GM18861 (cell line): ENCODE results near the gene FMOD.

Source experiments
- ATAC-seq: cut with Tn5 transposase; IDR thresholded peaks from one replicate; pipeline ENCODE4 v1.9.1; 2021; ENCODE audit not compliant: unreplicated experiment

The FMOD gene

GRCh38 chr1:203361945-203362719 lies 11.2 kb upstream of the FMOD start:
- no peak for ATAC-seq

- ATAC-seq, result no peak
Measured at GRCh38 chr1:203360547-203361185, 9.7 kb upstream of the FMOD start.

- ATAC-seq, result no peak
Measured at GRCh38 chr1:203359010-203359571, 8.2 kb upstream of the FMOD start.

GRCh38 chr1:203354246-203354645 lies 3.3 kb upstream of the FMOD start:
- no peak for ATAC-seq

- no peak for ATAC-seq
Measured at GRCh38 chr1:203353486-203353885, 2.6 kb upstream of the FMOD start.

- ATAC-seq, result no peak
Measured at GRCh38 chr1:203349773-203350524, 973 bp downstream of the FMOD start.

GRCh38 chr1:203349166-203349565 lies 1.8 kb downstream of the FMOD start:
- no peak for ATAC-seq

- ATAC-seq, result no peak
Measured at GRCh38 chr1:203346769-203347102, 4.2 kb downstream of the FMOD start.

DNA sequence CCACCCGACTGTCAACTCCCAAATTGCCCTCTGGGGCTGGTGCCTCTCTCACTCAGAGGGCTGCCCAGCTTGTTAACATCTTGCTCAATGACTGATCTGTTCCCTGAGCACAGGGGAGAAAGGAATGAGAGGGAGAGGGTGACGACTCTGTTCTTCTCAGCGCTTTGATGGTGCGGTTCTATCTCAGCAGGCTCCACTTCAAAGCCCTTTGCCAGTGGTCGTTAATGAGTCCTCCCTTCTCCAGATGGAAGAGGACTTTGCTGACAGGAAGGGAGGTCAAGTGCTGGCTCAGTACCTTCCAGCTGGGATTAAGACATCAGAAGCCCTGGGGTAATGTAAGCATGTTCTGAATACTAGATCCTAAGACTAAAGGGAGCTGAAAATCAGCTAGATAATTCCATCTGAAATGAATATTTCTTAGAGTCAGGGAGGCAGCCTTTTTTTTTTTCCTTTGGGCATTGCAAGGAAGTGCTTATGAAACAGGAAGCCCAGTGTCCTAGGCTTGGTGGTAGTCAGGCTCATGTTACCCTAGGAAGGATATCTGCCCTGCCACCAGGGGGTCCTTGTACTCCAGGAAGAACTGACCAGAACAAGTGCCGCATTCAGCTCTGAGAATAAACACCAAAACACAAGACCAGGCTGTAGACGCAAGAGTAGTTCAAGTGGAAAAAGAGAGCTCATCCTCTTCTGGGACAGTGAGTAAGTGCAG lies 4.7 kb downstream of the FMOD start:
- ATAC-seq, result no peak

DNA sequence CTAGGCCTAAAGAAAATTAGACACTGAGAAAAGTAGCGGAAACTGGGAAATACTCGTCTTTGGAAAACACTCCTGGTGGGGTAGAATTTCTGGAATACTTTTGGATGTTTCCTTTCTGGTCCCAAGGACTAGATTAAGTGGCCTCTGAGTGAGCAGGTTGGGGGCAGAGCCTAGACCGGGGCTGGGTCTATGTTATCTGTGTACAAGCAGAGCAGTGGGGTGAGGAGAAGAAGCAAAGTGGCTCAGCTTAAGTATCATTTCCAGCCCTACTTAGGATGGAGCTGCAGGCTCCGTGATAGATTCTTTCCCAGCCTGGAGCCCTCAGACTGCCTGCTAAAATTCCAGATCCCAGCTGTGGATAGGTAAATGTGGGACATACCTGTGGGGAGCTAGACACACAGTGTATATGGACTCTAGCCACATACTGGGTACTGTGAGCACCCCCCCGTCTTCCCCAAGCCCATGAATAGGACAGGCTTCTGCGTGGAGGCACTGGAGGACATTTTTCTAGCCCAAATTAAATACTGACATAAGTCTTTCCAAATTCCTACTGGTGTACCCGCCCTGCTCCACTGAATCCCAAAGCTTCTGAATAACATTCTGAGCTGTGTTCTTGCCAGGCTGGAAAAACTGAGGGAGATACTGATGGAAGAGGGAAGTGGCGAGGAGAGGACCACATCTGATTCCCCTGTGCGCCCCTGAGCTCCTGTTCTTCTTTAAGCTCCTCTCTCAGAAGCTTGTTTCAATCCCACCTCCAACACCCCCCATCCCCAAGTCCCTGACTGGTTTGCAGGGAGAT lies 6.8 kb downstream of the FMOD start:
- ATAC-seq, result no peak

DNA sequence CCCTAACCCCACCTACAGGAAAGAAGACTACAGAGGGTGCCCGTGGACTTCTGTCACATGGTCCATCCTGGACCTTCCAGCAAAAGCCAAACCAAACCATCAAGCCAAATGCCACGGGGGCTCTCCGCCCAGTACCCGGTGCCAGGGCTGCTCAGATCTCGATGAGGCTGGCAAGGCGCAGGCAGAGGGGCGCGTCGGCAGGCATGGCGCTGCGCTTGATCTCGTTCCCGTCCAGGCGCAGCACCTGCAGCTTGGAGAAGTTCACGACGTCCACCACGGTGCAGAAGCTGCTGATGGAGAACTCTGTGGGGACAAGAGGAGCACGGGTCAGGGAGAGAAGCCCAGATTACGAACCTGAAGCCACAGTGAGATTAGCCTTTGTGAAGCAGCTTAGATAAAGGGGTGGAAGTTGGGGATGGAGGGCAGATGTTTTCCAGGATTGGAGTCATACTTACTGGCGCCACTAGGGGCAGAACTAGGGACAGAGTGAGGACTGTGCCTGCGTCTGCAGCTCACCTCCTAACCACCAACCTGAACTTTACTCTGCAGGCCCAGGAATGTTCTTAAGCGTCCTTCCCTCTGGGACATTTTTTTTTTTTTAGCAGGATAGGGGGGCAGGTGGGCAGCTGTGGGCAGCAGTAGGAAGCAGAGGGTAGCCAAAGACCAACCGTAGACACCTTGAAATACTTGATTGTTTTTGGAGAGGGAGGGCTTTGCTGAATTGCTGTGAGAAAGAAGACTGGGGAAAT lies 8.6 kb downstream of the FMOD start:
- ATAC-seq, result no peak

DNA sequence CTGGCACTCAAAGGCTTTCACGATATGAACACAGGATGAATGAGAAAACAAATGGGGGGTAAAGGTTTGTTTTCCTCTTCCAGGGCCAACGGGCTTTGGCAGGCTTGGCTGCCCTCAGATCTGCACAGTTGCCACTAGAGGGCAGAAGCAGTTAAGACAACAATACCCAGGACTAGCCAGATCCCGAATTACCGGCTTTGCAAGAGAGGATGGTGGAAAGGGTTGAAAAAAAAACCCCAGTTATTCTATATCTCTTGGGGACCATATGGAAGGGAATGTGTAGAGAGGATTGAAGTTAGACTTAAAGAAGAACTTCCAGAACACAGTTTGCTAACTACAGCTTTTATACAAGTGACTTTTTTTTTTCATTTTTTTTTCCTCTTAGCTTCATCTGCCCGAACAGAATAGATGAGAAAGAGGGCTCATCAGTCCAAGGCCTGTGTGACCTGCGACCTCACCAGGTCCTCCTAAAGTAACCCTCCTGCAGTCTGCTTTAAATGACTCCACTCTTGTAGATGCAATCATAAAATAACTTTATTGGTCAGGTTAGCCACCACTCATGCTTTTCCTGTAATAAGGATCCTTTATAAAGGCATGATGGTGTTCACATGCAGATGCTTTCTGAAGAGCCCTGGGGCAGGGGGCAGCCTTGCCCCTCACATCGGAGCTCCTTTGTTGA lies 10.7 kb downstream of the FMOD start:
- ATAC-seq, result peak; percentile 49

DNA sequence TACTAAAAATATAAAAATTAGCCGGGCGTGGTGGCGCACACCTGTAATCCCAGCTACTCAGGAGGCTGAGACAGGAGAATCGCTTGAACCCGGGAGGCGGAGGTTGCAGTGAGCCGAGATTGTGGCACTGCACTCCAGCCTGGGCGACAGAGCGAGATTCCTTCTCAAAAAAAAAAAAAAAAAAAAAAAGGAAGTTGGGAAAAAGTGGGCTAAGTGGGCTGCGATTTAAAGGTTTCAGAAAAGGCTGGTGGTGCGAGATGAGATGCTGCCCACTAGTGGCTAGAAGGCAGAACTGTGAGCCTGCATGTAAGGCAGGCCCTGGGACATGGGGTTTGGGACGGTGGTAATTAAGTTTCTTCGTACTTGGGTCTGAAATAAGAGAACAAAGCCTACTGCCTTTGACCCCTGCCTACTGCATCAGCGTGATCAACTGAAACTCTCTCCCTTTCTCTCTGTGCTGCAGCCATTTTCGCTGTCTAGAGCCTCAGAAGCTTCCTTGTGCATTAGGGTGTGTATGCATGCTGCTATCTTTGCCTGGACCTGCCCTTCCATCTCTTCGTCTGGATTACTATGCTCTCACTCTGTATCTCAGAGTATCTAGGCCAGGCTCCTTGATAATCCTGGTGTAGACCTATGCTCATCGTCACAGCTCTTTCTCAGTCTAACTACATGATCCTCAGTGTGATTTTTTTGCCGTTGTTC lies 12.4 kb downstream of the FMOD start:
- no peak for ATAC-seq

DNA sequence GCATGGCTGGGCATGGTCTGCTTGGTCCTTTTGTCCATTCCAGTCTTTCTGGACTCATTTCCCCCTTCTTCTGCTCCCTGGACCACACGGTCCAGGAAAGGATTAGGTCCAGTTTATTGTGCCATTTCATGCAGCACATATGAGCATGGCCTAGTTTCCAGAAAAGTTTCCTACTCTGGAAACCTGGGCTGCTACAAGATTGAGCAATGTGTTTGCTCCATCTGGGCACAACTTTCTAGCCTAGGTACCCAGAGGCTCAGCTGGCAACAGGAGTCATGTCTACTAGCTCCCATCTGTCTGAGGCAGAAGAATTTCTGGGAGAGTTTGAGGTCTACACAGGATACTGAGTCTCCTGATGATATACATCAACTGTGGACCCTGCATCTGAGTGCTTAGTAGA lies 14.8 kb downstream of the FMOD start:
- ATAC-seq, result no peak

- ATAC-seq, result no peak
Measured at GRCh38 chr1:203335503-203335902, 15.4 kb downstream of the FMOD start.

GRCh38 chr1:203331224-203331623 lies 19.7 kb downstream of the FMOD start:
- no peak for ATAC-seq

- no peak for ATAC-seq
Measured at GRCh38 chr1:203328714-203329122, 22.2 kb downstream of the FMOD start.

DNA sequence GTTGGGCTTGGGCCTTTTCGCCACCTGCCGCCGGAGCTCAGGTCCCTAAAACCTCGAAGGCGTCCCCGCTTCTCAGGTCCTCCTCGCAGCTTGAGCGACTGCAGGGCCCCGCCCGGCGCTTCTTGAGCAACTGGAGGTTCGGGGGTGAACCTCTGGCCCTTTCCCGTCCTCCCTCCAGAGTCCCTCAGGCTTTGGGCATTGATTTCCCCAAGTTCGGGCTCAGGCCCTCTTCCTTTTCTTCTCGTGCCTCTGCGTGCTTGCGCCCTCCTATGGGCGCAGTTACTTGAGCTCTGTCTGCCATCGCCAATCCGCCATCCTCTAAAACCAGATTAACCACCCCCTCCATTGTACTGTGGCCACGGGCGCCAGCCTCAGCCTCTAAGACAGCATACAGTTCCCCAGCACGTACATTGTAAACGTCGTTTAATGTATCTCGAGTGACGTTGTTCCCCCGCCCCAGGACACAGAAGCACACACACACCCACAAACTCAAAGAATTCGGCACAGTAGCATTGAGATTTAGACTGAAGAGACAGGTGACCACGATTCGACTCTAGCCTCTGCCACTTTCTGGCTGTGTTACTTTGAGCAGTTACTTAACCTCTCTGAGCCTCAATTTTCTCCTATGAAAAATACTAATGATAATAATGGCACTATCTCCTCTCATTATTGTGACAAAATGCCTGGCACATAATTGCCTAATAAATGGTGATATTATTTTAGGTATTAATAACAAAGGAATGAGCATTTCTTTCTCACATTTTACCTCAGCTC lies 23.1 kb downstream of the FMOD start:
- peak; percentile 30 for ATAC-seq
